OCI-LY7 (cell line): Measurements from ENCODE around the gene HSD17B11. TPM values are rescaled to one million over a fixed set of nuclear protein-coding genes. Genes with fewer than 3 reads are reported as not detected.

ENCODE experiments used
- BruUV-seq: library from RNA; stranded (reverse); fragments of 400-500 nt; replicated peaks from 2 replicates; lab custom pipeline; 2021; lab: Mats Ljungman, UMichigan
- CTCF ChIA-PET: fragments of 300-600 bp; sonication (Branson Sonifier 250); formaldehyde crosslinking; loops from one replicate; lab custom pipeline; 2022; ENCODE audit warnings: antibody characterized with exemption; ENCODE audit not compliant: unreplicated experiment; lab: Charles Lee
- POLR2A ChIA-PET: fragments of 300-600 bp; sonication (Branson Sonifier 250); formaldehyde crosslinking; loops from one replicate; lab custom pipeline; 2022; ENCODE audit warnings: antibody characterized with exemption; lab: Charles Lee
- DNase-seq: peaks from one replicate; pipeline ENCODE4 v3.0.0-alpha.2; 2015; ENCODE audit warnings: low spot score
- H2AFZ ChIP-seq: fragments of 200-600 bp; sonication (generic), shearing (Covaris generic); 2 replicates; pipeline ENCODE4 v1.6.1; 2014; ENCODE audit warnings: mild to moderate bottlenecking, antibody characterized with exemption, low read length, moderate library complexity
- H3K27ac ChIP-seq: fragments of 200-600 bp; sonication (generic); 2 replicates; pipeline ENCODE4 v1.5.1; 2014; ENCODE audit warnings: mixed run types, low read depth, mild to moderate bottlenecking, moderate library complexity, low read length, inconsistent platforms; ENCODE audit not compliant: poor library complexity, severe bottlenecking
- H3K36me3 ChIP-seq: fragments of 200-600 bp; sonication (generic); 2 replicates; pipeline ENCODE4 v1.6.1; 2014; ENCODE audit warnings: mild to moderate bottlenecking, antibody characterized with exemption, low read length, moderate library complexity, mixed read lengths; ENCODE audit not compliant: insufficient read depth
- H3K4me1 ChIP-seq: fragments of 200-600 bp; sonication (generic); 2 replicates; pipeline ENCODE4 v1.5.1; 2014; ENCODE audit warnings: mild to moderate bottlenecking, low read length; ENCODE audit not compliant: insufficient read depth, poor library complexity, severe bottlenecking
- H3K4me2 ChIP-seq: fragments of 200-600 bp; sonication (generic); 2 replicates; pipeline ENCODE4 v1.6.1; 2014; ENCODE audit warnings: mild to moderate bottlenecking, low read length
- H3K4me3 ChIP-seq: fragments of 200-600 bp; sonication (generic); 2 replicates; pipeline ENCODE4 v1.5.1; 2014; ENCODE audit warnings: mild to moderate bottlenecking, low read depth, low read length; ENCODE audit not compliant: poor library complexity, severe bottlenecking
- H3K79me2 ChIP-seq: fragments of 200-600 bp; sonication (generic); 2 replicates; pipeline ENCODE4 v1.6.1; 2016; ENCODE audit warnings: low read depth, mild to moderate bottlenecking, low read length, moderate library complexity, mixed read lengths; ENCODE audit not compliant: insufficient read depth
- H3K9me2 ChIP-seq: fragments of 200-600 bp; sonication (generic); 2 replicates; pipeline ENCODE4 v1.6.1; 2016; ENCODE audit warnings: mild to moderate bottlenecking, low read length, mixed read lengths; ENCODE audit not compliant: insufficient read depth
- H3K9me3 ChIP-seq: fragments of 200-600 bp; sonication (generic); 2 replicates; pipeline ENCODE4 v1.6.1; 2014; ENCODE audit warnings: mild to moderate bottlenecking, mixed run types, low read length, mixed read lengths
- H4K20me1 ChIP-seq: fragments of 200-600 bp; sonication (generic); 2 replicates; pipeline ENCODE4 v1.6.1; 2014; ENCODE audit warnings: mild to moderate bottlenecking, antibody characterized with exemption, low read length, moderate library complexity, mixed read lengths; ENCODE audit not compliant: insufficient read depth
- CTCF ChIP-seq: fragments of 200-600 bp; sonication (generic); conservative IDR thresholded peaks from 2 replicates; pipeline ENCODE4 v1.5.1; 2014; ENCODE audit warnings: mild to moderate bottlenecking, antibody characterized with exemption, low read length, moderate library complexity, mixed read lengths
- EZH2phosphoT487 ChIP-seq: fragments of 200-600 bp; sonication (generic); IDR thresholded peaks from 2 replicates; pipeline ENCODE4 v1.6.1; 2018; ENCODE audit warnings: low read depth, borderline replicate concordance, mild to moderate bottlenecking, mixed run types, antibody characterized with exemption, low read length, moderate library complexity, mixed read lengths
- intact Hi-C: fragments of 100-400 bp; cut with micrococcal nuclease; formaldehyde crosslinking; loops from one replicate; pipeline ENCODE4 v1.10.0; 2022; ENCODE audit not compliant: unreplicated experiment
- total RNA-seq, 2 experiments: library from RNA; depleted of rRNA in 1 of 2; stranded (reverse); fragments of >200 nt in 1 of 2; shearing (Covaris generic) in 1 of 2; gene quantifications; 2 replicates each; pipeline ENCODE4 v1.2.3, GENCODE V29; 2014 to 2022

HSD17B11 gene
- total RNA-seq, 2 experiments from 2014 or later: 8.7 to 9.0 TPM

DNA sequence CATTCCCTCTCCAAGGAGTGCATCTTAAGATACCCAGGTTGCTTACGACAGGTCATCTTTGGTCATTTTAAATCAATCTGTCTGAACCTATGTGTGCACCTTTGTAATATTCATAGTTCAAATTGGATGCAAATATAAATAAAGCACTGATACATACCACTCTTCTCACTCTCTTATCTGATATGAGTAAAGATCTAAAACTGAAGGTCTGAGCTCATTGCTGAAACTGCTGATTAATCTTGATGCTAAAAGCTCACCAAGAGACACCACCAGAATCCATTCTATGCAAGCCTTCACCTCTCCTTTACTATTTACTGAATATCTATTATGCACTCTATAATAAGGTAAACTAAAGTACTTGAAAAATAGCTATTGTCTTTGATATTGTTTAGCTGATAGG, 84.9 kb downstream of the HSD17B11 start:
- no peak for DNase-seq
- Histone ChIP-seq H3K4me3 (no peak overlapping the region), H3K9me2 (no peaks in the 10 kb centered on the region), H3K9me3 (no peaks in the 10 kb centered on the region), H3K36me3 (no peaks in the 10 kb centered on the region), H3K4me2 (no peak overlapping the region), H3K79me2 (no peaks in the 10 kb centered on the region), H4K20me1 (no peaks in the 10 kb centered on the region), H3K4me1 (no peaks in the 10 kb centered on the region), H3K27ac (no peak overlapping the region), H2AFZ (no peak overlapping the region)
- TF ChIP-seq EZH2phosphoT487 (no peak), CTCF (no peak)
- no TSS peak for BruUV-seq
- POLR2A ChIA-PET: no interaction called here
- intact Hi-C loops: no loop called here
- CTCF ChIA-PET: no interaction called here

- Histone ChIP-seq H3K9me3 (no peaks in the 10 kb centered on the region), H3K4me1 (no peaks in the 10 kb centered on the region), H3K27ac (no peak overlapping the region), H2AFZ (no peak overlapping the region), H3K9me2 (no peaks in the 10 kb centered on the region), H3K79me2 (no peaks in the 10 kb centered on the region), H3K4me2 (no peak overlapping the region), H3K36me3 (no peaks in the 10 kb centered on the region), H4K20me1 (no peaks in the 10 kb centered on the region), H3K4me3 (no peak overlapping the region)
- BruUV-seq: no TSS peak
- TF ChIP-seq EZH2phosphoT487 (no peak), CTCF (no peak)
- DNase-seq: no peak
- POLR2A ChIA-PET: no interaction called here
- intact Hi-C loops: no loop called here
- CTCF ChIA-PET: no interaction called here
These were observed 85.4 kb downstream of the HSD17B11 start for GRCh38 chr4:87305562-87305961.

- H2AFZ ChIP-seq: no peak overlapping the region
- DNase-seq: no peak
- ChIA-PET CTCF (no interaction called here), POLR2A (interaction anchor here (0.7 kb wide), 1 partner anchor 8 kb away, joined by 4 read pairs; no protein-coding TSS in a partner anchor)
- no TSS peak for BruUV-seq
- H4K20me1 ChIP-seq: no peaks in the 10 kb centered on the region
- no peak for TF ChIP-seq EZH2phosphoT487
- no peak for TF ChIP-seq CTCF
- H3K9me3 ChIP-seq: no peaks in the 10 kb centered on the region
- intact Hi-C loops: no loop called here
- no peaks in the 10 kb centered on the region for H3K36me3 ChIP-seq
- no peaks in the 10 kb centered on the region for H3K4me1 ChIP-seq
- H3K4me2 ChIP-seq: no peak overlapping the region
- no peaks in the 10 kb centered on the region for H3K9me2 ChIP-seq
- no peak overlapping the region for H3K27ac ChIP-seq
- H3K4me3 ChIP-seq: no peak overlapping the region
- no peaks in the 10 kb centered on the region for H3K79me2 ChIP-seq
These were observed 86.1 kb downstream of the HSD17B11 start for GRCh38 chr4:87304745-87305432.
